Measurements from ENCODE around the gene SLC45A1.
A peak's percentile ranks its signal among the peaks of the same experiment; 100 is the strongest.
"Not testable (repeated sequence)": the region's sequence is repeated elsewhere in the genome, so short reads cannot be mapped to it uniquely, and the experiment has no call there.

The SLC45A1 gene

GRCh38 chr1:8317647-8318381 is at the start of gene SLC45A1:
Gene SLC45A1, plus strand, starts transcription at chr1:8318114. Its CDS starts 6,216 bp downstream, at chr1:8324330.
- DNase-seq (ENCODE audit: low spot score), result peak; percentile 75

- DNase-seq (ENCODE audit: low spot score), result no peak
These were observed 44.9 kb upstream of the SLC45A1 start for GRCh38 chr1:8273036-8273435.

- DNase-seq (ENCODE audit: low spot score), result no peak
These were observed 43.6 kb upstream of the SLC45A1 start for GRCh38 chr1:8274352-8274751.

GRCh38 chr1:8276173-8276914 is 41.6 kb upstream of the SLC45A1 start:
- DNase-seq (ENCODE audit: low spot score), result no peak

GRCh38 chr1:8276932-8277331 is 41.0 kb upstream of the SLC45A1 start:
- DNase-seq (ENCODE audit: low spot score), result no peak

- not testable (repeated sequence) for DNase-seq (ENCODE audit: low spot score)
These were observed 39.2 kb upstream of the SLC45A1 start for GRCh38 chr1:8278677-8279076.

GRCh38 chr1:8281843-8282509 is 35.9 kb upstream of the SLC45A1 start:
- DNase-seq (ENCODE audit: low spot score), result no peak

- DNase-seq (ENCODE audit: low spot score), result no peak
These were observed 34.6 kb upstream of the SLC45A1 start for GRCh38 chr1:8283058-8283884.

- DNase-seq (ENCODE audit: low spot score), result no peak
These were observed 33.8 kb upstream of the SLC45A1 start for GRCh38 chr1:8284127-8284526.

GRCh38 chr1:8285103-8285502 is 32.8 kb upstream of the SLC45A1 start:
- DNase-seq (ENCODE audit: low spot score), result no peak

- DNase-seq (ENCODE audit: low spot score), result no peak
These were observed 31.9 kb upstream of the SLC45A1 start for GRCh38 chr1:8285965-8286364.

GRCh38 chr1:8293118-8293517 is 24.8 kb upstream of the SLC45A1 start:
- no peak for DNase-seq (ENCODE audit: low spot score)

- DNase-seq (ENCODE audit: low spot score), result no peak
These were observed 24.2 kb upstream of the SLC45A1 start for GRCh38 chr1:8293641-8294169.

- DNase-seq (ENCODE audit: low spot score), result no peak
These were observed 23.7 kb upstream of the SLC45A1 start for GRCh38 chr1:8294170-8294697.

- no peak for DNase-seq (ENCODE audit: low spot score)
These were observed 20.7 kb upstream of the SLC45A1 start for GRCh38 chr1:8297245-8297644.

- DNase-seq (ENCODE audit: low spot score), result no peak
These were observed 18.0 kb upstream of the SLC45A1 start for GRCh38 chr1:8299963-8300362.

- DNase-seq (ENCODE audit: low spot score), result no peak
These were observed 15.6 kb upstream of the SLC45A1 start for GRCh38 chr1:8302081-8302956.

GRCh38 chr1:8303141-8303540 is 14.8 kb upstream of the SLC45A1 start:
- DNase-seq (ENCODE audit: low spot score), result no peak

GRCh38 chr1:8303876-8304275 is 14.0 kb upstream of the SLC45A1 start:
- DNase-seq (ENCODE audit: low spot score), result no peak

GRCh38 chr1:8307628-8308027 is 10.3 kb upstream of the SLC45A1 start:
- DNase-seq (ENCODE audit: low spot score), result no peak
